Measurements from ENCODE around the gene CRTAC1. TPM values are rescaled to one million over a fixed set of nuclear protein-coding genes. Genes with fewer than 3 reads are reported as not detected.

The CRTAC1 gene
- total and polyA plus RNA-seq, 2 donors (not counting 3 experiments of a cell fraction or from before 2014, with no cell fraction given): 1.4 to 3.0 TPM

DNA sequence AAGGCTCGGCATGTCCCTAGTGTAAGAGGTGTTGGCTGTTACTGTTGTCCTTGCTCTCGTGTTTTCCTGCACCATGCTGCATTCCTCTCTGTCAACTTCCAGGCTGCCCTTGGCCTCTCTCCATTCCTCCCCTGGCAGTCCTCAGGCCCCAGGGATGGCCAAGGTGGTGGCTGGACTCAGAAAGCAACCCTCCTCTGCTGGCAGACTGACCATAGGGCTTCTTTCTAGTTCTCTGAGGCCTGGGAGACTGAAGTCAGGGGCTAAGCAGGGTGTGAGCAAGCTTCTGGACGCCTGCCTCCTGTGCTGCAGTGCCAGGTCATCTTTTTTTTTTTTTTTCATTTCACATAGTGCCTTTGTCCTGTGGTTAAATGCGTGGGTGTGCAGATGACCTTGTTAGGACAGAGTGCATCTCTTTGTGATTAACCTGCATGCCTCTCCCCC is 108.8 kb downstream of the CRTAC1 start:
- no peaks in the 10 kb centered on the region for H3K4me1 ChIP-seq (ENCODE audit: control insufficient read depth, extremely low read depth, insufficient read depth, low read length)
- H3K9me1 ChIP-seq (replicated peaks; ENCODE audit: control insufficient read depth, extremely low read depth, insufficient read depth, low read length): no peaks in the 10 kb centered on the region
- H3K4me3 ChIP-seq (replicated peaks in 1 of 3; ENCODE audit: insufficient read depth in 1 of 3, low read depth in 1 of 3, low read length in 3 of 3): no peak overlapping the region
- DNase-seq (ENCODE audit: low read depth, low spot score): no peak
- ChIA-PET CTCF (interaction anchor here (10.9 kb wide), 1 partner anchor 122 kb away, joined by 540 read pairs; no protein-coding TSS in a partner anchor), POLR2A (no interaction called here)
- no peak overlapping the region for H2AFZ ChIP-seq (ENCODE audit: low read depth, low read length)
- TF ChIP-seq, protein P1, sequence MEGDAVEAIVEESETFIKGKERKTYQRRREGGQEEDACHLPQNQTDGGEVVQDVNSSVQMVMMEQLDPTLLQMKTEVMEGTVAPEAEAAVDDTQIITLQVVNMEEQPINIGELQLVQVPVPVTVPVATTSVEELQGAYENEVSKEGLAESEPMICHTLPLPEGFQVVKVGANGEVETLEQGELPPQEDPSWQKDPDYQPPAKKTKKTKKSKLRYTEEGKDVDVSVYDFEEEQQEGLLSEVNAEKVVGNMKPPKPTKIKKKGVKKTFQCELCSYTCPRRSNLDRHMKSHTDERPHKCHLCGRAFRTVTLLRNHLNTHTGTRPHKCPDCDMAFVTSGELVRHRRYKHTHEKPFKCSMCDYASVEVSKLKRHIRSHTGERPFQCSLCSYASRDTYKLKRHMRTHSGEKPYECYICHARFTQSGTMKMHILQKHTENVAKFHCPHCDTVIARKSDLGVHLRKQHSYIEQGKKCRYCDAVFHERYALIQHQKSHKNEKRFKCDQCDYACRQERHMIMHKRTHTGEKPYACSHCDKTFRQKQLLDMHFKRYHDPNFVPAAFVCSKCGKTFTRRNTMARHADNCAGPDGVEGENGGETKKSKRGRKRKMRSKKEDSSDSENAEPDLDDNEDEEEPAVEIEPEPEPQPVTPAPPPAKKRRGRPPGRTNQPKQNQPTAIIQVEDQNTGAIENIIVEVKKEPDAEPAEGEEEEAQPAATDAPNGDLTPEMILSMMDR (IDR thresholded peaks at IDR 0.05; ENCODE audit: extremely low read depth in 1 of 2, insufficient read depth in 1 of 2, low read depth in 1 of 2, low read length in 2 of 2): no peak
- TF ChIP-seq POLR2AphosphoS5 (IDR thresholded peaks at IDR 0.05; ENCODE audit: insufficient read depth, low read depth, low read length) (no peak), POLR2A (IDR thresholded peaks at IDR 0.05; ENCODE audit: low read depth, low read length) (no peak), GATA2 (IDR thresholded peaks at IDR 0.05; ENCODE audit: insufficient read depth, insufficient read length, low read depth, low read length) (no peak), FOS (IDR thresholded peaks at IDR 0.05; ENCODE audit: borderline replicate concordance, insufficient read depth, low read length) (no peak), MYC (IDR thresholded peaks at IDR 0.05; ENCODE audit: low read depth, low read length) (no peak), JUN (IDR thresholded peaks at IDR 0.05; ENCODE audit: borderline replicate concordance, insufficient read depth, insufficient read length, low read depth) (no peak), EZH2 (IDR thresholded peaks at IDR 0.05; ENCODE audit: borderline replicate concordance, low read depth, low read length, severe bottlenecking) (no peak)
- TF ChIP-seq, protein P2, sequence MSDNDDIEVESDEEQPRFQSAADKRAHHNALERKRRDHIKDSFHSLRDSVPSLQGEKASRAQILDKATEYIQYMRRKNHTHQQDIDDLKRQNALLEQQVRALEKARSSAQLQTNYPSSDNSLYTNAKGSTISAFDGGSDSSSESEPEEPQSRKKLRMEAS (IDR thresholded peaks at IDR 0.05; ENCODE audit: insufficient read depth, insufficient read length): no peak
- H3K27ac ChIP-seq (ENCODE audit: insufficient read depth, low read depth, low read length): no peak overlapping the region
- no TSS peak for BruUV-seq (replicated peaks)
- no peaks in the 10 kb centered on the region for H3K79me2 ChIP-seq (ENCODE audit: control insufficient read depth, insufficient read depth, low read length)
- H3K27me3 ChIP-seq (ENCODE audit: control insufficient read depth in 2 of 2, insufficient read depth in 2 of 2, low read length in 2 of 2): no peaks in the 10 kb centered on the region
- no peak for FAIRE-seq
- no peaks in the 10 kb centered on the region for H4K20me1 ChIP-seq (replicated peaks; ENCODE audit: control insufficient read depth, extremely low read depth, insufficient read depth, low read length)
- intact Hi-C loops (cut with micrococcal nuclease): no loop called here
- no peak overlapping the region for H3K4me2 ChIP-seq (ENCODE audit: insufficient read depth, low read length)
- no peaks in the 10 kb centered on the region for H3K36me3 ChIP-seq (ENCODE audit: control insufficient read depth in 2 of 2, extremely low read depth in 1 of 2, insufficient read depth in 2 of 2, low read length in 2 of 2)
- no peak overlapping the region for H3K9ac ChIP-seq (replicated peaks; ENCODE audit: extremely low read depth, insufficient read depth, low read length)
- H3K9me3 ChIP-seq (replicated peaks; ENCODE audit: control insufficient read depth, insufficient read depth, low read length): no peaks in the 10 kb centered on the region
- dilution Hi-C loops (cut with MboI; ENCODE audit: extremely low pct_ligation_motif_present, low sequenced_read_pairs): no loop called here
